H54 (cell line): ENCODE data around the gene VDAC1.

Experiments
- DNase-seq: peaks from one replicate; pipeline ENCODE4 v3.0.0; 2011; ENCODE audit warnings: low spot score, mixed read lengths; ENCODE audit not compliant: insufficient read length
- FAIRE-seq: peaks from 3 replicates; lab custom pipeline; 2011; peaks lifted over from hg19 to GRCh38; lab: Jason Lieb, UNC
- POLR2A ChIP-seq: IDR thresholded peaks from 2 replicates; pipeline ENCODE4 v1.6.1; 2011; ENCODE audit warnings: low read depth, mild to moderate bottlenecking, low read length

The VDAC1 gene

DNA sequence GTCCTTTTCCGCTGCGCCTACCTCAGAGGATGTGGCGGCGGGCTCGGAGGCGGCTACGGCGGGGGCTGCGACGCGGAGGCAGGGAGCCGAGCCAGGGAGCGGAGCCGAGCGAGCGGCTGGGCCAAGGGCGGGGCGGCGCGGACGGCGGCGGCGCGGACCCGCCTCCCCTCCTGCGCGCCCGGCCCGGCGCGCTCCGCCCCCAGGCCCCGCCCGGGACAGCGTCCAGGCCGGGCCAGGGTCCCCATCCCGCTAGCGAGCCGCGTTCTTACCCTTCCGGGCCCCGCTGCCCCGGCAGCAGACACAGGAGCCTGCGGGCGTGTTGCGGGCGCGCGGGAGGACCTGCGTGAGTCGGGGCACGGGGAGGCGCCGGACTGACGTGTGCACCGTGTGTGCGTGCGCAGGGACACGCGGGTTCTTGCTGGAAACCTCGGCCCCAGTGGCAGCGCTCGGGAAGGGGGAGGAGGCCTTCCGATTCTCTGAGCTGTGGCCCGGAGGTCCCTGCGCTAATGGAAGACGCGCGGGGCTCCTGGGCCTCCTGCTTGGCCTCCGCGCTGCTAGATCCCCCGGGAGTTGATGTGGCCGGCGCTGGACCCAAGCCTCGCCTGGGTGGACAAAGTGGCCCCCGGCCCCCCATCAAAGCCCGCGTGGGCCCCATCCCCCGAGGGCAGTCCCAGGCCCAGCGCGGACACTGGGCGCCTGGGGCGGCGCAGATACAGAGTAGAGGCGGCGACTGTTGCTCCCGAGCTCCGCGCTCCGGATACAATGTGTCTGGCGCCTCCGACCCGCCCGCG, at the start of gene VDAC1:
TSS of gene VDAC1 (minus strand) at position 350 of the 791 bp plus-strand sequence. CDS start 11,963 bp downstream, outside the sequence.
- FAIRE-seq (no peak), DNase-seq (peak; percentile 87)
- TF ChIP-seq POLR2A = peak; percentile 64

GRCh38 chr5:134053840-134054338, 49.1 kb upstream of the VDAC1 start:
- TF ChIP-seq POLR2A = no peak
- DNase-seq (peak; percentile 58), FAIRE-seq (no peak)

DNA sequence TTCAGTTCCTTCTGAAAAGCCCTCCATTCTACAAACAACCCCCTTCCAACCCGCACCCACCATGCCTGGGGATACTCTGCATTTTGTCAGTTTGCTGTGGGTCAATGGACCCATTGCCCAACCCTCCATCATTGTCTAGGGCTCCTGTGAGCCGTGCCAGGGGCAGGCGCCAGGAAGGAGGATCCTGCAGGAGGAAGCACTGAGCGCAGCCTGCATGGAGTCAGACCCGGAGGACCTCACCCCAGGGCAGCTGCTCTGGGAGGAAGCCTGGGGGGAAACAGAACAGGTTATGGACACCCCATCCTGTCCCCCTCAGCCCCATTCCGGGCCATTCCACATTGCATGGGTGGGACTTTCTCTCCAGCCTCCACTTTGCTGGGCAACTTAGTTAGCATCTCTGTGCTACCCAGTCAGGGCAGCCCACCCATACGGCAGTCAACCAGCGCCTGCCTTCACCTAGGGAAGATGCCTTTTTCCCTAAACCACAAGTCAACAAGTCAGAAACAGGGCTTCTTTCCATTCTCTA, 48.6 kb upstream of the VDAC1 start:
- TF ChIP-seq POLR2A = no peak
- FAIRE-seq = no peak
- no peak for DNase-seq

GRCh38 chr5:134051305-134051704, 46.5 kb upstream of the VDAC1 start:
- TF ChIP-seq POLR2A = no peak
- DNase-seq = no peak
- no peak for FAIRE-seq

GRCh38 chr5:134048864-134049263, 44.1 kb upstream of the VDAC1 start:
- FAIRE-seq (no peak), DNase-seq (no peak)
- no peak for TF ChIP-seq POLR2A

DNA sequence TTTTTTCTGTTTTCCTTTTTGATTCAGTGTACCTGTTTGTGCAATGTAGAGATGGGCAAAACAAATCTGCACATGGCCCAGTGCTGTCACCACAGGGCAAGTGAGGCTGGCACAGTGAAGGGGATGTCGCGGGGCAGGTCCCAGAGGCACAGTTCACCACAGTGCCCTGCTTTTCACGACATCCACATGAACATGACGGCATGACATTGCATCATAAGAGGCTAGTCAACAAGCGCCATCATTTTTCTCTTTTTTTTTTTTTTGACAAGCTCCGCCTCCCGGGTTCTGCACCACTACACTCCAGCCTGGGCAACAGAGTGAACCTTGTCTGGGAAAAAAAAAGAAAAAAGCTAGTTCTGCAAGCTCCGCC, 42.9 kb upstream of the VDAC1 start:
- DNase-seq (no peak), FAIRE-seq (no peak)
- no peak for TF ChIP-seq POLR2A

DNA sequence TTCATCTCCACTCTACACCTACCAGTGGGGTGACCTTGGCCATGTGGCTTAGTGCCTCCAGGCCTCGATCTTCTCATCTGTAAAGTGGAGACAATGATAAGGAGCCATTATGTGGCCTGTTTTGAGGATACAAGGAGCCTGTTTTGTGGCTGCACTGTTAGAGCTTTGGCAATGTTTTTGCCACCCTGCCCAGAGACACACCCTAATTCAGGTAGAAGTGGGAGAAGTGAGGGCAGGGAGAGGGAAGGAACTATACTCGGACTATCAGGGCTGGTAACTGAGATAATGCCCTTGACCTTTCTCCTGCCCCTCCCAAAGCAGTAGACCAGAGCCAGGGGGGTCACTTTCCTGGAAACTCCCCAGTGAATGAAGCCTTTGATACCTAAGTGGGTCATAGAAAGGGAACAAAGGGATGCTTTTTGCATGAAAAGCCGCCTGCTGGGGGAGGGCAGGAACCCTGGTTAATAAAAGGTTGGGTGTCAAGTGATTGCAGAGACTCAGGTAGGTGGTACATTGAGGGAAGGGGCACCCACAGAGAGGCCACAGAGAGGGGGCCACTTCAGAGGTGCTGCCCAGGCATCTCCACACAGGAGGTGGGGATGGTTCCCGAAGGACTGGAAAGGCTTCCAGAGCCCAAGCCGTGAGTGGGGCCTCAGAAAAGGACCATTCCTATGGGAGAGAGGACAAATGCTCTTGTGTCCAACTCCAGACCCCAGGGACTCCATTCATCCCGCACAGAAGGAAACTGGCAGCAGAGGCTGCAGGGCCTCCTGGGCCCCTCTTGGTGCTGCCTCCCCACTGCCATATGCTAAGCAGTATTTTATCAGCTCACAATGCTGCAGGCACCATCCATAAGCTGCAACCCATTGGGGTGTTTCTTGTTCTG, 42.3 kb upstream of the VDAC1 start:
- no peak for DNase-seq
- no peak for TF ChIP-seq POLR2A
- no peak for FAIRE-seq

DNA sequence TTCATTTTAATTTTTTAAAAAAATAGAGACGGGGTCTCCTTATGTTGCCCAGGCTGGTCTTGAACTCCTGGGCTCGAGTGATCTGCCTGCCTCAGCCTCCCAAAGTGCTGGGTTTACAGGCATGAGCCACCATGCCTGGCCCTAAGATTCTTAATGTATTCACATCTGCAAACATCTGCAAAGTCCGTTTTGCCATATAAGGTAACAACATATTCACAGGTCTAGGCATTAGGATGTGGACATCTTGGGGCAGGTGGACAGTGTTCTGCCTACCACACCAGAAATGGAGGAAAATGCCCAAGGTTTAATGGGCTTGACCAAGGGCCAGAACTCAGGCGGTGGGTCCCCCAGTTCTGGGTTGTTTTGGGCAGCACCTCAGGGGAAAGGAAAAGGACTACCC, 41.6 kb upstream of the VDAC1 start:
- no peak for DNase-seq
- no peak for FAIRE-seq
- TF ChIP-seq POLR2A = no peak

GRCh38 chr5:134043793-134044792, 39.3 kb upstream of the VDAC1 start:
- FAIRE-seq (no peak), DNase-seq (no peak)
- no peak for TF ChIP-seq POLR2A

- FAIRE-seq (no peak), DNase-seq (no peak)
- no peak for TF ChIP-seq POLR2A
Measured at GRCh38 chr5:134041570-134042411, 37.0 kb upstream of the VDAC1 start.

- FAIRE-seq (no peak), DNase-seq (no peak)
- TF ChIP-seq POLR2A = no peak
Measured at GRCh38 chr5:134038138-134038537, 33.4 kb upstream of the VDAC1 start.

- FAIRE-seq (no peak), DNase-seq (no peak)
- TF ChIP-seq POLR2A = no peak
Measured at GRCh38 chr5:134037160-134037559, 32.4 kb upstream of the VDAC1 start.
